NCI-H1930 (cell line): ENCODE results near the gene AP2S1.
A peak's percentile ranks its signal among the peaks of the same experiment; 100 is the strongest.
"Not testable (repeated sequence)": the region's sequence is repeated elsewhere in the genome, so short reads cannot be mapped to it uniquely, and the experiment has no call there.

ENCODE experiments used
- DNase-seq, 2 experiments: peaks; one replicate each; lab custom pipeline; 2025; lab: John Stamatoyannopoulos, UW

The AP2S1 gene

GRCh38 chr19:46841458-46842083 is 9.1 kb downstream of the AP2S1 start:
- no peak for DNase-seq

GRCh38 chr19:46840498-46840942 is 10.1 kb downstream of the AP2S1 start:
- DNase-seq = peak; percentile 47 to 50

GRCh38 chr19:46839752-46840497 is 10.7 kb downstream of the AP2S1 start:
- DNase-seq = no peak

GRCh38 chr19:46838160-46838559 is 12.5 kb downstream of the AP2S1 start:
- DNase-seq = no peak

GRCh38 chr19:46834984-46835383 is 15.7 kb downstream of the AP2S1 start:
- no peak for DNase-seq

- no peak for DNase-seq
These were observed 16.5 kb downstream of the AP2S1 start for GRCh38 chr19:46834121-46834520.

- DNase-seq = no peak
These were observed 19.8 kb downstream of the AP2S1 start for GRCh38 chr19:46830864-46831263.

GRCh38 chr19:46828484-46828883 is 22.2 kb downstream of the AP2S1 start:
- DNase-seq = no peak

GRCh38 chr19:46825731-46826055 is 25.0 kb downstream of the AP2S1 start:
- no peak for DNase-seq

- no peak for DNase-seq
These were observed 25.5 kb downstream of the AP2S1 start for GRCh38 chr19:46824890-46825730.

- no peak for DNase-seq
These were observed 27.6 kb downstream of the AP2S1 start for GRCh38 chr19:46823049-46823448.

- DNase-seq = not testable (repeated sequence)
These were observed 28.2 kb downstream of the AP2S1 start for GRCh38 chr19:46822410-46822787.

GRCh38 chr19:46821512-46822409 is 28.9 kb downstream of the AP2S1 start:
- DNase-seq = no peak

GRCh38 chr19:46818812-46819211 is 31.8 kb downstream of the AP2S1 start:
- no peak for DNase-seq

- no peak for DNase-seq
These were observed 34.6 kb downstream of the AP2S1 start for GRCh38 chr19:46815833-46816627.

GRCh38 chr19:46813839-46814358 is 36.7 kb downstream of the AP2S1 start:
- DNase-seq = no peak

GRCh38 chr19:46812977-46813838 is 37.4 kb downstream of the AP2S1 start:
- DNase-seq = no peak

- DNase-seq = no peak
These were observed 40.9 kb downstream of the AP2S1 start for GRCh38 chr19:46809534-46810272.

GRCh38 chr19:46806656-46807055 is 44.0 kb downstream of the AP2S1 start:
- DNase-seq = no peak
